Measurements from ENCODE around the gene TMEM239.

GRCh38 chr20:2840967-2841531 lies 24.9 kb downstream of the TMEM239 start:
- no peak for TF ChIP-seq CTCF (IDR thresholded peaks at IDR 0.05)
- TF ChIP-seq ZFX (IDR thresholded peaks at IDR 0.05; ENCODE audit: borderline replicate concordance) = no peak

Data from 22Rv1 (cell line).